ENCODE measurements around the gene BACE1.
"Not testable (repeated sequence)": the region's sequence is repeated elsewhere in the genome, so short reads cannot be mapped to it uniquely, and the experiment has no call there.

The BACE1 gene

GRCh38 chr11:117286588-117286987 is 29.5 kb downstream of the BACE1 start:
- Histone ChIP-seq H3K9me3 (ENCODE audit: control insufficient read depth, low read length) (no peaks in the 10 kb centered on the region), H3K4me3 (ENCODE audit: low read length) (no peak overlapping the region), H3K36me3 (ENCODE audit: control insufficient read depth, insufficient read depth, low read length) (peaks cover 4% of the 10 kb centered on the region), H3K4me1 (ENCODE audit: control insufficient read depth, insufficient read depth, low read length) (no peaks in the 10 kb centered on the region), H3K9ac (ENCODE audit: low read length) (no peak overlapping the region), H3K27me3 (ENCODE audit: control insufficient read depth, insufficient read depth, low read length) (no peaks in the 10 kb centered on the region)

- Histone ChIP-seq H3K4me3 (ENCODE audit: low read length) (no peak overlapping the region), H3K4me1 (ENCODE audit: control insufficient read depth, insufficient read depth, low read length) (no peaks in the 10 kb centered on the region), H3K9ac (ENCODE audit: low read length) (no peak overlapping the region), H3K9me3 (ENCODE audit: control insufficient read depth, low read length) (no peaks in the 10 kb centered on the region), H3K27me3 (ENCODE audit: control insufficient read depth, insufficient read depth, low read length) (no peaks in the 10 kb centered on the region), H3K36me3 (ENCODE audit: control insufficient read depth, insufficient read depth, low read length) (peaks cover 8% of the 10 kb centered on the region)
Observed at GRCh38 chr11:117284053-117284452, 32.0 kb downstream of the BACE1 start.

- Histone ChIP-seq H3K27me3 (ENCODE audit: control insufficient read depth, insufficient read depth, low read length) (no peaks in the 10 kb centered on the region), H3K36me3 (ENCODE audit: control insufficient read depth, insufficient read depth, low read length) (peaks cover 8% of the 10 kb centered on the region), H3K9me3 (ENCODE audit: control insufficient read depth, low read length) (no peaks in the 10 kb centered on the region), H3K9ac (ENCODE audit: low read length) (no peak overlapping the region), H3K4me3 (ENCODE audit: low read length) (no peak overlapping the region), H3K4me1 (ENCODE audit: control insufficient read depth, insufficient read depth, low read length) (no peaks in the 10 kb centered on the region)
Observed at GRCh38 chr11:117282956-117283355, 33.1 kb downstream of the BACE1 start.

- H3K9me3 ChIP-seq (ENCODE audit: control insufficient read depth, low read length): no peaks in the 10 kb centered on the region
- no peaks in the 10 kb centered on the region for H3K27me3 ChIP-seq (ENCODE audit: control insufficient read depth, insufficient read depth, low read length)
- no peak overlapping the region for H3K9ac ChIP-seq (ENCODE audit: low read length)
- H3K4me3 ChIP-seq (ENCODE audit: low read length): no peak overlapping the region
- no peaks in the 10 kb centered on the region for H3K4me1 ChIP-seq (ENCODE audit: control insufficient read depth, insufficient read depth, low read length)
- peaks cover 8% of the 10 kb centered on the region for H3K36me3 ChIP-seq (ENCODE audit: control insufficient read depth, insufficient read depth, low read length)
Observed at GRCh38 chr11:117281869-117282268, 34.2 kb downstream of the BACE1 start.

- Histone ChIP-seq H3K27me3 (ENCODE audit: control insufficient read depth, insufficient read depth, low read length) (no peaks in the 10 kb centered on the region), H3K9ac (ENCODE audit: low read length) (no peak overlapping the region), H3K9me3 (ENCODE audit: control insufficient read depth, low read length) (no peaks in the 10 kb centered on the region), H3K4me1 (ENCODE audit: control insufficient read depth, insufficient read depth, low read length) (no peaks in the 10 kb centered on the region), H3K36me3 (ENCODE audit: control insufficient read depth, insufficient read depth, low read length) (peaks cover 8% of the 10 kb centered on the region), H3K4me3 (ENCODE audit: low read length) (no peak overlapping the region)
Observed at GRCh38 chr11:117281159-117281558, 34.9 kb downstream of the BACE1 start.

- Histone ChIP-seq H3K9ac (ENCODE audit: low read length) (no peak overlapping the region), H3K27me3 (ENCODE audit: control insufficient read depth, insufficient read depth, low read length) (no peaks in the 10 kb centered on the region), H3K36me3 (ENCODE audit: control insufficient read depth, insufficient read depth, low read length) (peaks cover 8% of the 10 kb centered on the region), H3K4me1 (ENCODE audit: control insufficient read depth, insufficient read depth, low read length) (no peaks in the 10 kb centered on the region), H3K4me3 (ENCODE audit: low read length) (no peak overlapping the region), H3K9me3 (ENCODE audit: control insufficient read depth, low read length) (no peaks in the 10 kb centered on the region)
Observed at GRCh38 chr11:117279711-117280376, 36.2 kb downstream of the BACE1 start.

- no peaks in the 10 kb centered on the region for H3K4me1 ChIP-seq (ENCODE audit: control insufficient read depth, insufficient read depth, low read length)
- H3K36me3 ChIP-seq (ENCODE audit: control insufficient read depth, insufficient read depth, low read length): peaks cover 3% of the 10 kb centered on the region
- no peaks in the 10 kb centered on the region for H3K27me3 ChIP-seq (ENCODE audit: control insufficient read depth, insufficient read depth, low read length)
- H3K9me3 ChIP-seq (ENCODE audit: control insufficient read depth, low read length): no peaks in the 10 kb centered on the region
- no peak overlapping the region for H3K4me3 ChIP-seq (ENCODE audit: low read length)
- H3K9ac ChIP-seq (ENCODE audit: low read length): no peak overlapping the region
Observed at GRCh38 chr11:117278347-117278746, 37.7 kb downstream of the BACE1 start.

GRCh38 chr11:117273550-117274289 is 42.3 kb downstream of the BACE1 start:
- Histone ChIP-seq H3K9me3 (ENCODE audit: control insufficient read depth, low read length) (no peaks in the 10 kb centered on the region), H3K4me1 (ENCODE audit: control insufficient read depth, insufficient read depth, low read length) (no peaks in the 10 kb centered on the region), H3K27me3 (ENCODE audit: control insufficient read depth, insufficient read depth, low read length) (no peaks in the 10 kb centered on the region), H3K36me3 (ENCODE audit: control insufficient read depth, insufficient read depth, low read length) (no peaks in the 10 kb centered on the region), H3K4me3 (ENCODE audit: low read length) (no peak overlapping the region), H3K9ac (ENCODE audit: low read length) (no peak overlapping the region)

- not testable (repeated sequence) for H3K27me3 ChIP-seq (ENCODE audit: control insufficient read depth, insufficient read depth, low read length); H3K36me3 ChIP-seq (ENCODE audit: control insufficient read depth, insufficient read depth, low read length)
Observed at GRCh38 chr11:117272175-117272574, 43.9 kb downstream of the BACE1 start.

GRCh38 chr11:117271208-117271607 is 44.8 kb downstream of the BACE1 start:
- Histone ChIP-seq H3K4me1 (ENCODE audit: control insufficient read depth, insufficient read depth, low read length) (no peaks in the 10 kb centered on the region), H3K9ac (ENCODE audit: low read length) (no peak overlapping the region), H3K27me3 (ENCODE audit: control insufficient read depth, insufficient read depth, low read length) (no peaks in the 10 kb centered on the region), H3K4me3 (ENCODE audit: low read length) (no peak overlapping the region), H3K36me3 (ENCODE audit: control insufficient read depth, insufficient read depth, low read length) (no peaks in the 10 kb centered on the region), H3K9me3 (ENCODE audit: control insufficient read depth, low read length) (no peaks in the 10 kb centered on the region)

More at GRCh38 chr11:117272175-117272574, 43.9 kb downstream of the BACE1 start:
- not testable (repeated sequence) for H3K9me3 ChIP-seq (ENCODE audit: control insufficient read depth, low read length); H3K4me1 ChIP-seq (ENCODE audit: control insufficient read depth, insufficient read depth, low read length); H3K4me3 ChIP-seq (ENCODE audit: low read length); H3K9ac ChIP-seq (ENCODE audit: low read length)

- no peak overlapping the region for H3K9ac ChIP-seq (ENCODE audit: low read length)
- H3K4me1 ChIP-seq (ENCODE audit: control insufficient read depth, insufficient read depth, low read length): no peaks in the 10 kb centered on the region
- no peaks in the 10 kb centered on the region for H3K27me3 ChIP-seq (ENCODE audit: control insufficient read depth, insufficient read depth, low read length)
- H3K36me3 ChIP-seq (ENCODE audit: control insufficient read depth, insufficient read depth, low read length): no peaks in the 10 kb centered on the region
- H3K4me3 ChIP-seq (ENCODE audit: low read length): no peak overlapping the region
- no peaks in the 10 kb centered on the region for H3K9me3 ChIP-seq (ENCODE audit: control insufficient read depth, low read length)
Observed at GRCh38 chr11:117269856-117270255, 46.2 kb downstream of the BACE1 start.

- H3K36me3 ChIP-seq (ENCODE audit: control insufficient read depth, insufficient read depth, low read length): no peaks in the 10 kb centered on the region
- H3K4me3 ChIP-seq (ENCODE audit: low read length): no peak overlapping the region
Observed at GRCh38 chr11:117265745-117266144, 50.3 kb downstream of the BACE1 start.

More at GRCh38 chr11:117265745-117266144, 50.3 kb downstream of the BACE1 start:
- Histone ChIP-seq H3K27me3 (ENCODE audit: control insufficient read depth, insufficient read depth, low read length) (no peaks in the 10 kb centered on the region), H3K9me3 (ENCODE audit: control insufficient read depth, low read length) (no peaks in the 10 kb centered on the region), H3K9ac (ENCODE audit: low read length) (no peak overlapping the region), H3K4me1 (ENCODE audit: control insufficient read depth, insufficient read depth, low read length) (no peaks in the 10 kb centered on the region)

All from mucosa of stomach (tissue), 1 donor.